ENCODE results near the gene WDR91.

WDR91 gene

DNA sequence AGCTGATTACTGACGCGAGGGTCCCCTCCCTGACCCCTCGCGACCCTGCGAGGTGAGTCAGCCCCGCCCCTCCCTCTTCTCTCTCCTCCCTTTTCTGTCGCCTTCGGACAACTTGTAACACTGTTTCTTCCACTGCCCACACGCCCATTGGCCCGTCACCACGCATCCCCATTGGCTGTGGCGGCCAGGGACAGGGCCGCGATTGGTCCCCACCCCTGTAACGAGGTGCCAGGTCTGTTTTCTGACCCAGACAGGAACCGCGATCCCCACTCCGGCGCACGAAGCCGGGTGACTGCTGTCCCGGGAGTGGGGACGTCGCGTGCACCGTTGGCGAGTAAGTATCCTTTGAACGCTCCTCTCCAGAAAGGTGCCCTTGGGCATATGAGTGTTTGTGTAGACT is 22.2 kb upstream of the WDR91 start, which contains the start of gene STRA8:
Gene STRA8, plus strand, starts transcription at position 269 of the 400 bp plus-strand sequence. CDS start 6,687 bp downstream, outside the sequence.
- no peak for DNase-seq (ENCODE audit: low spot score)

GRCh38 chr7:135232720-135233119 is 21.4 kb upstream of the WDR91 start:
- DNase-seq (ENCODE audit: low spot score) = no peak

GRCh38 chr7:135232087-135232486 is 20.8 kb upstream of the WDR91 start:
- DNase-seq (ENCODE audit: low spot score) = no peak

- no peak for DNase-seq (ENCODE audit: low spot score)
Observed at GRCh38 chr7:135231686-135232085, 20.4 kb upstream of the WDR91 start.

DNA sequence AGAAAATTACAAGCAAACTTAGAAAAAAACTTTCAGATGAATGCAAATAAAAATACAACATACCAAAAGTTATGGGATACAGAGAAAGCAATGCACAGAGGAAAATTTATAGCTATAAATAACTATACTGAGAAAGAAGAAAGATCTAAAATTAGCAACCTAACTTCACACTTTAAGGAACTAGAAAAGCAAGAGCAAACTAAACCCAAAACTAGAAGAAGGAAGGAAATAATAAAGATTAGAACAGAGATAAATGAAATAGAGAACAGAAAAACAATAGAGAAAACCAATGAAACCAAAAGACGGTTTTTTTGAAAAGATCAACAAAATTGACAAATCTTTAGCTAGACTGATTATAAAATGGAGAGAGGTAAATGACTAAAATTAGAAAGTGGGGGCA is 12.7 kb upstream of the WDR91 start:
- DNase-seq (ENCODE audit: low spot score) = no peak

DNA sequence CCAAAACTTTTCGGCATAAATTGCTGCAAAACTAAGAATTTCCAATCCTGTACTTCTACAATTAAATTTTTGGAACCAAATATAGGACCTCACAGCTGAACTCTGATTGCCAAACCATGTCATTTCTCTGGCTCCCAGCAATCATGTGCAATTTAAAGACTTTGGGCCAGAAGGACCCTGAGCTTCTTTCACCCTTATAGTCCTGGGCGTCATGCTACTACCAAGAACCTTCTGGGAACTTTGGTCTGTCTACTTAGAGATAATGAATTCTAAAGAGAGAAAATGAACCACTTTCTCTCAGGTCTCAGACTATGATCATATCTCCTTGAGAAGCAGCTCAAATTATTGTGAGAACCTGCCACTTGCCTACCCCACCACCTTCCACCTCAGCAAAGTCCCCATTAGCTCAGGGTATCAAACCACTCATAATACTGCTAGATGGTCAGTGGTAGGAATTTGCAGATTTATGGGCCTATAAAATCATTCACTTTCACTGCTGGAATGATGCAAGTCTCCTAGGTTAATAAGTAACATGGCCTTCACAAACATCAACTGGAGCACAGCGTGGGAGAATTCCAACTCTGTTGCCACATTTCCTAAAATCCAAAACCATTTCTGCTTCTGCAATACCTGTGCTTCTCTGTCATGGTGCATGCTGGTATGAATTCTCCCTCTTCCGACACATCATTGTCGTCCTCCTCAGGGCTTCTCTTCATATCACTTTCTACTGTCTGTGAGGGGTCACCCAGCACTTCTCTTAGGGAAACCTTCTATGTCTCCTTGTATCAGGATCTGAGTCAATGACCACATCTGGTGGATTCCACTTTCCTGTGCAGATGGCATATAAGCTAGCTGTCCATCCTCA is 6.6 kb upstream of the WDR91 start:
- DNase-seq (ENCODE audit: low spot score) = peak; percentile 78

DNA sequence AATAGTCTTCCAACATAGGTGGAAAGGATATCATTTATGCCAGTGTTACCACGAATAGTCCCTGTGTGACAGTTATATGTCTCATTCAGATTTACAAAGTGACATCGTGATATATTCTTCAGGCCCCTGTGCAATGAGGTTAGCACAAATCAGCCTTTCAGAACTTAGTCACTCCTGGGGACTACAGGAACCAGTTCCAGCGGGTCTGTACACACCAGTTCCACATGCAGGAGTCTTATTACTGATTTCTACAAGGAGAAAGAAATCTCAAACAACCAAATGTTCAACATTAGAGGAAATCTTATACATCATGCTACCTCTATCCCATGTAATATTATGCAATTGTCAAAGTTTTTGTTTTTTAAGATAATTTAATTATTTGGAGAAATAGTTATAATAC is 4.4 kb upstream of the WDR91 start:
- DNase-seq (ENCODE audit: low spot score) = peak; percentile 20

- no peak for DNase-seq (ENCODE audit: low spot score)
Observed at GRCh38 chr7:135215180-135215579, 3.9 kb upstream of the WDR91 start.

DNA sequence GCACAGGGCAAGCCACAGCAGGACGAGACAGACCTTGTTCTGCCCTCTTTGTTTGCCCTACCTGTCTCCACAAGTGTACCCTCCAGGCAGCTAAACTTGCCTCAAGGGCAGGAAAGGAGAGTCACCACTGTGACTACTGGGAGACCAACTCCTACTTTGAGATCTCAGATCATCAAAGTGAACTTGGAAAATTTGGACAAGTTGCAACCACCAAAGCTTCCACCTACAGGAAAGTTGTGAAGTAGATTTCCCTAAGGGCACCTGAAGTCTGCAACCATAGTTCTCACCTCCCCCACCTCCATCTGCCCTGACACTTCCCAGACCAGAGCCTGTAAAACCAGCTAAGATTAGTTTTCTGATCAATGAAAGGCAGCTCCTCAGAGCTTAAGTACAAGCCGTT is 2.5 kb upstream of the WDR91 start:
- DNase-seq (ENCODE audit: low spot score) = no peak

- DNase-seq (ENCODE audit: low spot score) = peak; percentile 12
Observed at GRCh38 chr7:135211946-135212685, 790 bp upstream of the WDR91 start.

GRCh38 chr7:135210888-135211178 is 493 bp downstream of the WDR91 start:
- DNase-seq (ENCODE audit: low spot score) = peak; percentile 44

DNA sequence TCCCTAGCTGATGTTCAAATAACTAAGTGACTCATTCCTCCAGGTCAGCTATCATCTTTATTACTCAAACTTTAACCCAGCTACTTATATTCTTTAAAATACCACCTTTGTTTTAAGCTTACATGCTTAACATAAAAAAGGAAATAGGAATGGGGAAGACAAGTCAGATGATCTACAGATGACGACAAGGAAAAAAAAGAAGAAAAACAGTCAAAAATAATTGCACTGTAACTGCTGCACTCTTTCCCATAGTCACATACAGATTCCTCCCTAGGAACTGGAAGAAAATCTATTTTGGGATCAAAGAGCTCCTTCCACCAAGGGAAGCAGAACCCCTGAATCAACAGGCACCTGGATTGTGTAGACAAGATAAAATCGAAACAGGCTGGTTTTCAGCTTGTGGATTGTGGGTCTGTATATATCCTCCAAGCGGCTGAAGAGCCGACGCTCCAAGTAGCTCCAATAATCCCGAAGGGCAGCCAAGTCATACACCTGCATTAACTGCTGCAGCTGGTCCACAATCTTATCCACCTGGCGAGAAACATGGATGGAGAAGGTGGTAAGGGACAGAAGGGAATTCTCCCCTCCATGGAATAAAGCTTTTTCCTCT is 2.0 kb downstream of the WDR91 start:
- DNase-seq (ENCODE audit: low spot score) = peak; percentile 47

- peak; percentile 87 for DNase-seq (ENCODE audit: low spot score)
Observed at GRCh38 chr7:135208102-135208793, 3.1 kb downstream of the WDR91 start.

GRCh38 chr7:135207406-135208101 is 3.8 kb downstream of the WDR91 start:
- DNase-seq (ENCODE audit: low spot score) = peak; percentile 74

GRCh38 chr7:135206941-135207391 is 4.4 kb downstream of the WDR91 start:
- no peak for DNase-seq (ENCODE audit: low spot score)

DNA sequence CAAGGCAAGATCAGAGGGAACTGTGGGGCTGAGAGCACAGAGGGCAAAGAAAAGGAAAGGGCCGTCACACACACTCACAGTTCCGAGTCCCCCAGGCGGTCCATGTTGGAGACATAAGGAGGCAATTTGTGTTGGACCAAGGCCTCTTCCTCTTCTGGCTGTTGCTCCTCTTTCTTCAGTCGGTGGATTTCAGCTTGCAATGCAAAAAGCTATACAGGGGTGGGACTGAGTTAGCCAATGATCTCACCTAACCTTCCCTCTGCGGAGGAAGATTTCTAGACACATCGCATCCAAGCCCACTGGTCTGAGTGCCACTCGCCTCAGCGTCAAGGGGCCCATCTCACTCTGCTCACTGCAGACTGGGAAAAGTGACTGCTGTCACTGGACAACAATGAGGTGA is 5.5 kb downstream of the WDR91 start:
- no peak for DNase-seq (ENCODE audit: low spot score)

- DNase-seq (ENCODE audit: low spot score) = peak; percentile 71
Observed at GRCh38 chr7:135204876-135205275, 6.5 kb downstream of the WDR91 start.

DNA sequence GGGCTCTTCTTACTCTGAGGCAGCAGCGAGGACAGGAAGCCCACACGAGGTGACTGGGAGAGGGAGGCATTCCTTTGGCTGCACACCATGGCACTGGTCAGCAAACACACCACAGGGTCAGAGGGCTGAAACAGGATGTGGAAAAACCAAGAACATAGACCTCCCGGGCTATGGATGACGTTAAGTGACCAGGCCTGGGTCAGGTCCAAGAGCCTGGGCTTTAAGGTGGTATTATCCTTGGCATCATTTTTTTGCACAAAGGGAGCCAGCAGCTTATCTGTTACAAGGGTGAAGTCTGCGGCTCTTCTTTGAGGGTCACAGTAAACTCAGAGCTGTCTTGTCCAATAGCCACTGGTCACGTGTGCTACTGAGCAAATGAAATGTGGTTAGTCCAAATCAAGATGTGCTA is 7.0 kb downstream of the WDR91 start:
- DNase-seq (ENCODE audit: low spot score) = peak; percentile 92

- DNase-seq (ENCODE audit: low spot score) = no peak
Observed at GRCh38 chr7:135201350-135201749, 10.0 kb downstream of the WDR91 start.

DNA sequence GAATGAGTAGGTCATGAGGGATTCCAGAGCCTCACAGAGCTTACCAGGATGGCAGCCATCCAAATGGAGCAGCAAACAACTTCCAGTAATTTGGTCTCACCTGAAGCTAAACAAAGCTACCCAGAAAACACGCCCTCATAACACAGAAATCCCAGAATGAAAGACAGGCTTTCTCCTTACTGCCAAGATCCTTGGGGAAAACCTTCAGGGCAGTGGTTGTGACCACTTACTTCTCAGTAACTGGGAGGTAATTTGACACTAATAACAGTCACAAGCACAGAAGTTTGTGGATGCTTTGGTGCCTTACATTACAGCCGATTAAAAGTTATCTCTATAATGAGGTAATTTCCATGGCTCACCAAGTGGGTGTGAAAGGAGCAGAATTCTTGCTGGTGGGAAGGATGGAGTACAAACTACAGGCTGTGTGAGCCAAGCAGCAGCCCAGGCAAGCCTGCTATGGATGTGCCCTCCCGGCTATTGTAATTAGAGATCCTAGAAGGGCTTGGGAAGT is 10.4 kb downstream of the WDR91 start:
- peak; percentile 51 for DNase-seq (ENCODE audit: low spot score)

DNA sequence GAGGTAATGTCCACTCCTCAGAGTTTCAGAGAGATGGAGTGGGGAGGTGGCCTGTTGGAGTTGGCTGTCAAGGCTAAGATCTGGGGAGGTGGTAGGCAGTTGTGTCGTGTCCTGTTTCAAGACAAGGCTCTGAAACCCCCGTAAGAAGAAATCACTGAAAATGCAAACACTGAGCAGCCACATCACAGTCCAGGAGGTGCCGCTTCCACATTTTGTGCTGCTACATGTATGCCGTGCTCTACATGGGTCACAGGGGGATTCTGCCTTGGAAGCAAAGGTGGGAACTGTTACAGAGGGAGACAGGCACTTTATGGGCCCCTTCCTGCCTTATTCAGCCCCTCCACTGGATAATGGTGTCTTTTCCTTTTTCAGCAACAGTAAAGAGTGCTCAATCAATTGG is 11.9 kb downstream of the WDR91 start:
- no peak for DNase-seq (ENCODE audit: low spot score)
